ENCODE data around the gene CSAD. TPM values are rescaled to one million over a fixed set of nuclear protein-coding genes. Genes with fewer than 3 reads are reported as not detected.

Gene CSAD, protein sequence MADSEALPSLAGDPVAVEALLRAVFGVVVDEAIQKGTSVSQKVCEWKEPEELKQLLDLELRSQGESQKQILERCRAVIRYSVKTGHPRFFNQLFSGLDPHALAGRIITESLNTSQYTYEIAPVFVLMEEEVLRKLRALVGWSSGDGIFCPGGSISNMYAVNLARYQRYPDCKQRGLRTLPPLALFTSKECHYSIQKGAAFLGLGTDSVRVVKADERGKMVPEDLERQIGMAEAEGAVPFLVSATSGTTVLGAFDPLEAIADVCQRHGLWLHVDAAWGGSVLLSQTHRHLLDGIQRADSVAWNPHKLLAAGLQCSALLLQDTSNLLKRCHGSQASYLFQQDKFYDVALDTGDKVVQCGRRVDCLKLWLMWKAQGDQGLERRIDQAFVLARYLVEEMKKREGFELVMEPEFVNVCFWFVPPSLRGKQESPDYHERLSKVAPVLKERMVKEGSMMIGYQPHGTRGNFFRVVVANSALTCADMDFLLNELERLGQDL
- total RNA-seq: 17.1 TPM

DNA sequence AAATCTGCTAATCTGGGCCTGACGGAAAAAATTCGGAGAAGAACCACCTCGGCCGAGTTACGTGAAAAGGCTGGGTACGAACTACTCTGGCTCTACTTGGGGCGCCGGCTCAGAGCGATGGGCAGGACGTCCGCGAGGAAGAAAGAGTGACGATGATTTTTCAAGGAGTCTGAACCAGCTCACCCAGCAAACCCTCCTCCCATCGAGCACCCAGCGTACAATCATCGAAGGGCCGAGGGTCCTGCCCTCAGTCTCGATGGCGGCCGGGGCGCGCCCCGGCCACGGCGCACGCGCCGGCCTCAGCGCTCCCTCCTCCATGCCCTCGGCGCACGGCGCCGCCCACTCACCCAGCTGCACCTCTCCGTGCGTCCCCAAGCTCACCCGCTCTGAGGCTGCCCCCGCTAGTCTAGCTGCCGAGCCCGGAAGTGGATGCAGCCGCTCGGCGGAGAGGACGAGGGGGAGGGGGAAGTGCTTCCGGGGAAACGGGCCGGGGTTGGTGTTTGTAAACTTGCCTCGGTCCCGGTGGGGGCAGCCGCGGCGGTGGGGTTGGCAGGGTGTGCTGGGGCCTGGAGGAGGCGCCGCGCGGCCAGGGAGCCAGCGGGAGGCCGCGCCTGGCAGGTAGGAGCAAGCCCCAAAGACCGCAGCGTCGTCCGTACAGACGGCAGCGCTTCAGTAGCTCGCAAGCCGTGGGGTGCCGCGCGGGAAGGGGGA is at the start of gene CSAD, which contains the start of gene ZNF740:
CSAD (minus strand) TSS at position 706 of the 711 bp plus-strand sequence. CDS start 7,455 bp downstream, outside the sequence.
ZNF740 (plus strand) TSS at position 503 of the 711 bp plus-strand sequence. CDS start 1,262 bp downstream, outside the sequence.
- ATAC-seq: peak; percentile 97

DNA sequence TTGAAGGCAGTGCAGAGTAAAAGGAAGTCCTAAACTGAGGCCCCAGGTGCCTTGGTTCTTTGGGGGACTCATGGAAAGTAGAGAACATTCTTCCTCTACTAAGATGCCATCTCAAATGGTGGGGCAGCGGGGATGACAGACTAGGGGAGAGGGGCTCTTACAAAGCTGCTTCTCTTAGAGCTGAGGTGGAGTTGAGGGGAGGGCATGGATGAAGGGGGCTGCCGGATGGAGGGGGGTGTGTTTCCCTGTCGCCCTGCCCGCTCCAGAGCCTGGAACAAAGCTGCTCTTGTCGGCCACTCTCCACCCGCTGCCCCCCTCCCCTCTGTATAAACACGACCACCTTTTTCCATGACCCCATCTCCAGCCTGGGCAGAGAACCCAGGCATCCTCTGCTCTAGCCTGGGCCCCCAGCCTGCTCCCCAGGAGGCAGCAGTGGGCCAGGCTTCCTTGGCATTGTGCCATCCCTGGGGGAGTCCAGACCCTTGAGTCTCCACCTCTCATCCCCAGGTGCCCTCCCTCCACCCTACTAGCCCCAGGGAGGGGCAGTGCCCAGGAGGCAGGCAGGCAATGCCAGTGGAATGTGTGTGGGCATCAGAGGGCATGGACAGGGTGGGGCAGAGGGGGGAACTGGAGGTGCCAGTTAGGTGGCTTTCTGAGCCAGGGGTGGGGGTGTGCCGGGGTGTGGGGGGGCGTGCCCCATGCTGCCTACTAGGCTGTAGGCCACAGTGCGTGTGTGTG is 49.6 kb upstream of the CSAD start:
- ATAC-seq: peak; percentile 80

DNA sequence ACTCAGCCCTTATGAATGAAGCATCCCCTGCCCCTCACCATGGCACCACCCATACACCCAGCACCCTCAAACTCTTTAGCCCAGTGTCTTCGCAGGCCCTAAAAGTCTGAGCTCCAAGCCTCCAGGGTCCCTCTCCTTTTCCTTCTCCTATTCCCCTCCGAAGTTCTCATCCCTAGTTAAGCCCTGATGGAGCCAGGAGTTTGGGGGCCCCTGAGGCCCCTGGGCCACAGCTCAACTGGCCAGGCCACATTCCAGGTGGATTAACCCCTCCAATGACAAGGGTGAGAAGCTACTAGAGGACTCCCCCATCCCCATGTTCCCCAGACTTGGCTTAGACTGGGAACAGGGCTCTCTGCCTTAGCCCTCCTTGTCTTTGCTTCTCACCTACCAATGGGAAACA is 48.7 kb upstream of the CSAD start:
- no peak for ATAC-seq

DNA sequence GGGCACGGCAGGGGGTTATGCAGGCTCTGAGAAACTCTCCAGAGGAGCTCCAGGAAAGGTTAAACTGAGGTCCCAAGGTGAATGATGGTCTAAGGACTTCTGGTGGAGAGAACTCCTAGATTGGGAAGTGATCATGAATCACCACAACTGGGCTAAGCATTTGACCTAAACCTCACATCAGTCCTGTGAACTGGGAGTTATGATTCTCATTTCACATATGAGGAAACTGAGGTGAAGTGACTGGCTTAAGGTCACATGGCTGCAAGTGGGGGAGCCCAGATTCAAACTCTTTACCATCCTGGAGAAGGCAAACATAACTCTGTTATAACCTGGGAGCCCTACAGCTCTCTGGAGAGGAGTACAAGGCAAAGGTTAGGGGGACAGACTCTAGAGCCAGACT is 47.1 kb upstream of the CSAD start:
- no peak for ATAC-seq

DNA sequence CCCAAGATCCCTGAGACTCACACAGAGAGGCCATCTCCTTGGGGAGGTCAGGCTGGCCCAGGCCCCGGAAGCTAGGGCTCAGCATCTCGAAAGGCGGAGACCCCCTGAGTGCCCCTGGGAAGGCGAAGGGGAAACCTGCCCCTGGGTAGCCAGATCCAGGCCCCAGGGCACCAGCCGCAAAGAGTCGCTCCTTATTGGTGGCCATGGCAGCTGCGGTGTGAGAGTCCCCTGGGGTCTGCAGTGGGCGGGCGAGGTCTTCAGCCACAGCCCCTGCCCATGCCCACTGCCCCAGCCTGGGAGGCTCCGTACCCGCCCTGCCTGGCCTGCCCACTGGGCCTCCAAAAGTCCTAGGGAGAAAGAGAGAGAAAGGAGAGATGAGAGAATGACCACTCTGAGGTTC is 46.6 kb upstream of the CSAD start:
- ATAC-seq: no peak

DNA sequence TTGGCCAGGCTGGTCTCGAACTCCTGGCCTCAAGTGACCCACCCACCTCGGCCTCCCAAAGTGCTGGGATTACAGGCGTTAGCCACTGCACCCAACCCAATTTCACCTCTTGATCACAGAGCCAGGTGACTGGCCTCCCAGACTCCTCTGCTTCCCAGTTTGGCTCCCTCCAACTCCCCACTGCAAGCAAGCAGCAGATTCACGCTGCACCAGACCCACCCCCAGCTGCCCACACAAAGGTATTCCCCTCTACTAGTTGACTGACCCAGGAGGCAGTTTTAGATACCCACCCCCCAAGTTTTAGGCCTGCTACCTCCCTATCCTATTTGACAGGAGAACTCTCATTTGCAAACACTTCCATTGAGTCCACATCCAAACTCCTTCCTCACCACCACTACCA is 46.1 kb upstream of the CSAD start:
- ATAC-seq: no peak

DNA sequence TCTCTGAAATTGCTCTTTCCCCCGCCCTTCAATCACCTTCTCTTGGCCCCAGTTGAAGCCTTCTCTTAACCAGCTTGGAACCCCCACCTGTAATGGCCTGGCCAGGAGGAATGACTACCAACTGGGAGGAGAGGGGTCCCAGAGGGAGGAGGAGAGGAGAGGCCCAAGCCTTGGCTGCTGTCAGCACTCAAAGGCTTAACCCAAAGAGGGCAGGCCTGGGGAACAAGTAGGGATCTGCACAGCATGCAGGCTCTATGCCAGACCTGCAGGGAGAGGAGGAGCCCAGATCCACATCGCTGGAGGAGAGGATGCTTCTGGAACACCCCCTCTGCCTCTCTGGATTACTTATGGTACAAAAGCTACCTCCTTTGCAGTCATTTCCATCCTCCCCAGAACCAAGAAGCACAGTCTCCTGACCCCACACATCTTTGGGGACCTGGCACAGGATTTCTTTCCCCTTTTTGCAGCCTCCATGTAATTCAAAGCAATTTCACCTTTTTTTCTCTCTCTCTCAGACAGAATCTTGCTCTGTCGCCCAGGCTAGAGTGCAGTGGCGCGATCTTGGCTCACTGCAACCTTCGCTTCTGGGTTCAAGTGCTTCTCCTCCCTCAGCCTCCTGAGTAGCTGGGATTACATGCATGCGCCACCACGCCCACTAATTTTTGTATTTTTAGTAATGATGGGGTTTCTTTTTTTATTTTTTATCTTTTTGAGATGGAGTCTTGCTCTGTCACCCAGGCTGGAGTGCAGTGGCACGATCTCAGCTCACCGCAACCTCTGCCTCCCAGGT is 45.1 kb upstream of the CSAD start:
- peak; percentile 28 for ATAC-seq

DNA sequence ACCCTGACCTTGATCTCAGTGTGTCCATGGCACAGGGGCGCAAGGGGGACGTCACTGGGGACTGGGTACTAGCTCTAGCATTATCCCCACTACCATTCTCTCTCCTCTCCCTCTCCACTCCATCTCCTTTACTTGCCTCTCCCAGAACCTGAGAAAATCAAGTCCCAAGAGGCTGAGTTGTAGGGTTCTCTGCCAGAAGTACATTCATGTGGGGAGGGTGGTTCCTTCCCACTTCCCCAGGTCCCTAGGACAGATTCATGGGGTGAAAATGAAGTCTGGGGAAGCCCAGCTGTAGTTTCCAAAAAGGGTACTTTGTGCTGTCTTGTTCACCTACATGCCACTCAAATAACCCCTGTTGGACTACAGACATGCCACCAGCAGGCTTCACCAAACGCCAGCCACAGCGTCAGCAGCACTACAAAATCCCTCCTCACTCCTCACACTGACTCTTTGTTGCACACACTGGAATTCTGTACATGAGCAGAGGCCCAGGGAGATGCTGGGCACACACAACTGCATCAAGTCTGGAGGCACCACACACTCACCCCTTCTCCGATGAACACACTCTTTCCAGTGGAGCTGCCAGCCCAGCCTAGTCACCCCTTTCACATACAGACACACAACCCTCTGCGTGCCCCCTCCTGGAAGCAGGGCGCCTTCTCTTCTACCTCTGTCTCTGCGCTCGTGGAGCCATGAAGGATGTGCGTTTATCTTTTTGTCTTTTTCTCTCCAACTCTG is 44.3 kb upstream of the CSAD start:
- no peak for ATAC-seq

DNA sequence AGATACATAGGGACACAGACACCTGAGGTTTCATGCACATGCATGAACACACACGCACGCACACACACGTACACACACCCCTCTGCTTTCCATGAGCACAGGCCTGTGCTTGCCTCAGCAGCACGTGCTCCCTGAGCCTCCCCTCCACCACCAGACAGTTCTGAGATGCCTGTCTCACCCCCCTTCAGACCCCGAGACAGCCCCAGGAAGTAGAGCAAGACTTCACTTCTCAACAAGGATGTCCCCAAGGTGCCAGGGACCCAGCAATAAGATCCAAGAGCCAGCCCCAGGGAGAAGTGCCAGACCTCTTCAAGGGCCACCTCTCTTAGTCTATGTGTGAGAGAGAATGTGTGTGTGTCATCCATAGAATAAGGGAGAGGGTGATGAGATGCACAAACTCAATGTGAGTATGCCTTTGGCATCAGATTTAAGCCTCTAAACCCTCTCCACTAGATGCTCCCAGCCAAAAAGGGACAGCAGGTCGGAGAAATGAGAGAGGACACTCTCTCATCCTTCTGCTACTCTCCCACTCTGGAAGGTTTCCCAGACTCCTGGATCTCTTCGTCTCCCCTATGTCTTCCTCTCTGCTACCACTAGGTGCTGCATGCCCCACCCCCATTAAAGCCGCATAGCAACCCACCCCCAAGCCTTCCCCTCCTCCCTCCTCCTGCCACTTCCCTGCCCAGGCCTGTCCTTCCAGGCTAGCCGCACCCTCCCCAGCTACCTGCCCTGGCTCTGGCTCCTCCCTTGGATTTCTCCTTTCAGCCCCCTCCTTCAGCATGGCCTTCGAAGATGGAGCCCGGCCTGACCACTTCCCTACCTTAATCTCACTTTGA is 43.6 kb upstream of the CSAD start:
- ATAC-seq: peak; percentile 59

DNA sequence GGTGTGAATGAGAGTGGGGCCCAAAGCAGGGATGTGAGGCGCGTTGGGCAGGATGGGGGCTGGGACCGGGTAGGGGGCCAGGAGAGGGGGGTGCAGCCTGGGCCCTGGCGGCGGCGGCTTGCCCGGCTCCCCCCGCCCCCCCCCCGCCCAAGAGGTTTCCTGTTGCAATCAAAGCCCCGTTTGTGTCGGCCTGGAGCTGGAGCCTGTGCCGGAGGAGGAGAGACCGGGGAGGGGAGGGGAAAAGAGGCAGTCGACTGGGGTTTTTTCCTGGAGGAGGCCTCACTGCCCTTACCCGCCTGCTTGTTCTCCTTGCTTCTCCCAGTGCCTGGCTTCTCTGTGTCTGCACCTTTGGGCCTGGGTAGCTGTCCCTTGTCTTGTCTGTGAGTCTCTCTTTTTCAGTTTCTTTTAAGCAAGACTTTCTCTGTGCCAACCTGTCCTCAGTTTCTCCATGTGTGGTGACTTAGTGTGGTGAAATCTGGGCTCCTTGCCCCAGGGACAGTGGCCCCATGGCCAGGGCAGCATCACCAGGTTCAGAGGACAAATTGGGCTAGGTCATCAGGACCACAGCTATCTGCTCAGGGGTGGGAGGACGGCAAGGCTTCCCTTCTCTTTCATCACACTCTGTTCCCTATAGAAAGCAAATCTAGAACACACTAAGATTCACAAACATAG is 42.8 kb upstream of the CSAD start:
- no peak for ATAC-seq

DNA sequence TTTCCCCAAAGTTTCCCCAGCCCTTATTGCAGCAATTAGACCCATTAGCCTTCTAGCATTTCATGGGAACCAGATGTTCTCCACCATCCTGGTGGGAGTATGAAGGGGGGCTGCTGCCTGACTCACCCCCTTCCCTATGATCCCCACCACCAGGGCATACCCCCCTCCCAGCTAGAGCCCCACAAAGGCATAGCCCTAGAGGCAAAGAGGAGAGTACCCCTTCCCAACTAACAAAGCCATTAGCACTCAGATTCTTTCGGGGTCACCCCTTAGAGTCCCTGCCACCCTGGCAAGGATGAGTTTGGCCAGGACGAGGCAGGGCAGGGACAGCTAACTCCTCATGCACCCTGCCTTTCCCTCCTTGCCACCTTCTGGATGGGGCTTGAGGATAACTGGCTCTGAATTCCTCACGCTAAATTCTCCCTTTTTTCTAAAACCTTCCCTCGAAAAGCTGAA is 42.1 kb upstream of the CSAD start:
- no peak for ATAC-seq

DNA sequence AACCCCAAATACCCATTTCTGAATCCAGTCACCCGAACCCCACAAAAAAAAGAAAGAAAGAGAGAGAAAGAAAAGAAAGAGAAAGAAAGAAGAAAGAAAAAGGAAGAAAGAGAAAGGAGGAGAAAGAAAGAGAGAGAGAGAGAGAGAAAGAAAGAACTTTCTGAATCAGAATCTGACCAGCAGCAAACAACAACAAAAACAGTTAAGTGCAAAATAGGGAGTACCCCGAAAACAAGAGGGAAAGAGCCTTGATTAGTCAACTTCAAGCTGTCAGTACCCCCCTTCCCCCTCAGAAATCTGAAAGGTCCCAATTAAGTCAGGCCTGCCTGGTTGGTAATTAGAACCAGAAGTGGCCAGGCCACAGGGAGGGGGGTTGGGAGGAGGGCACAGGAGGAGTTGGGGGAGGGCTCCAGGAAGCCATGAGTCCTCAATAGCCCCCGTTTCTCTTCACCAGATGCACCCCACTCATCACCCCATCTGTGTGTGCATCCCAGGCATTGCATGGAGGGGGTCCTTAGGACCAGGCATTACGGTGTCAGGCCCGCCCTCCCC is 41.5 kb upstream of the CSAD start:
- ATAC-seq: no peak

DNA sequence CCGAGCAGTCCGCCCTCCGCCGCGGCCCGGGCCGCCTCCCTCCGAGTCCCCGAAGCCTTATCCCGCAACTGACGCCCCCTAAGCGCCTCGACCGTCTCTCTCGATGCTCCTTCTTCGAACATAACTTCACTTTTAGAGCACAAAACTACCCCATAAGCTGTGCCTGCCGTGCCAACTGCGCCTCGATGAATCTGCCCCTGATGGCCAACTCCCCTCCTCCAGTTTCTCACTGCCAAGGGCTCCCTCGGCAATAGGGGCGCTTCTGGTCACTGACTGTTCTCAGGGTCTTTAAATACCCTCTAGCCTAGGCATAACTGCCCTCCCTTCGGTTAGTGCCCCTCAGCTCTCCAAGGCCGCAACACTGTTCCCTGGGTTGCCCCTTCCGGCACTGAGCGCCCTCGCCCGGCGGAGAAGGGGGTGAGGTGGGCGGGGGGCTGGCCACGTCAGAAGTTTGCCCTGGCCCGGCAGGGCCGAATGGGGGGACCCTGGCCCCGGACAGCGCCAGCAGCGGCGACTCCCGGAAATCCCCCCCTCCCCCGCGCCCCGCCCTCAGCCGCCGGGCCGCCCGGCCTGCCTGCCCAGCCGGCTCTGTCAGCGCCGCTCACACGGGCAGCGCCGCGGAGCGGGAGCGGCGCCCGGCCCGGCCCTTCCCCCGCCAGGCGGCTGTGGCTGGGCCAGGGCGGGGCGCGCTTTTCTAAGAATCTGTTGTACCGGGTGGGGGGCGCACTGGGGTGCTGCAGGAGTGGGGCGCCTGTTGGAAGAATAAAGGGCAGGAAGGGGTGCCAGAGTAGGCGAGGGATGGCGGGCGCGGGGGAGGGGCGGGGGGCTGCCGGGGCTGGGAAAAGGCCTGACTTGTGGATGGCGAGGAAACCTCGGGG is 40.7 kb upstream of the CSAD start:
- ATAC-seq: peak; percentile 41

DNA sequence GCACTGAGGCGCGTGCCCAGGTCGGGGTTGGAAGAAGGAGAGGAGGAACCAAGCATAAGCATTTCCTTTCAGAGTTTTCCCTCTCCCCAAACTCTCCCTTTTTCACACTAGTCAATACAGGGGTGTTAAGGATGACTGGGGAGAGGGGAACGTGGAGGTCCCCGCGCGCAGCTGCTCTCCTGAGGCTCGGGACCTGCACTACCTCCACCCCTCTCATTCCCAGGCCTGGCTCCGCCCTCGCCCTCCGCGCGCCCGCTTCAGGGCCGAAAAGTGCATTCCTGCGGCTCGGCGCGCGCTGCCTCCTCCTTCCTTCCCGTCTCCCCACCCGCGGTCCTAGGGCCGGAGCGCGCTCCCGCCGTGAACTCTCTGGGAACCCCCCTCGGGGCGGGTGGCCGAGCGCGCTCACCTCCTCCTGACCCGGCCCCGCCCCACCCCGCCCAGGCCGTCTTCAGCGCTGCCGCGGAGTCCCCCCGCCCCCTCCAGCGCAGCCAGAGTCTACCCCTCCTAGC is 40.0 kb upstream of the CSAD start:
- ATAC-seq: peak; percentile 75

DNA sequence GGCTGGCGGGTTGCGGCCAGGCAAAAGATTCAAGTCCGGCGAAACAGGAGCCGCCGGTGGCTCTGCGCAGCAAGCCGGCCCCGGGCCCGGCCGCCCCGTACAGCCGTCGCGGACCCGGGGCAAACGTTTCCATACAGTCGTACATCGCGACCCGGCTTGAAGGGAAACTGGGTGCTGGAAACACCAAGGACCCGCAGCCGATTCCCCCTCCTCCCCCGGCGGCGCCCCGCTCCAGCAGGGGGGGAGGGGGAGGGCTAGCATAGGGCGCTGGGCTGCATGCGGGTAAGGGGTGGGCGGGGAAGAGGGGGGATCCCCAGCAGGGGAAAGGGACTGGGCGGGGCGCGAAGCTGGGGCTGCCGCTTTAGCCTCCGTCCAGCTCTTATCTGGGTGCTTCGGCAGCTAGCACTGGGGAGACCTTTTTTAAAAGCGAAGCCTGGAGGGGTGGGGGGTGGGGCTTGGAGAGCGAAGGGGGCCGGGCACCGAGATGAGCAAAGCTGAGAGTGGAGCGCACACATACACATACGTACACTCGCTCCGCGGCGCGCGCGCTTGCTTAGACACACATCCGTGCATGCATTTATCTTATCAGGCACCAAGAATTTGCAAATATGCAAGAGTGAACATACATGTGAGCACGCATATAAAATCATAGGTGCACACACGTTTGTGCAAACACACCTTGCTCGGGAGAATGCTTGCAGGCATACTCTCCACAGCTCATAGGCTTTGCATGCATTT is 39.4 kb upstream of the CSAD start:
- ATAC-seq: peak; percentile 16

DNA sequence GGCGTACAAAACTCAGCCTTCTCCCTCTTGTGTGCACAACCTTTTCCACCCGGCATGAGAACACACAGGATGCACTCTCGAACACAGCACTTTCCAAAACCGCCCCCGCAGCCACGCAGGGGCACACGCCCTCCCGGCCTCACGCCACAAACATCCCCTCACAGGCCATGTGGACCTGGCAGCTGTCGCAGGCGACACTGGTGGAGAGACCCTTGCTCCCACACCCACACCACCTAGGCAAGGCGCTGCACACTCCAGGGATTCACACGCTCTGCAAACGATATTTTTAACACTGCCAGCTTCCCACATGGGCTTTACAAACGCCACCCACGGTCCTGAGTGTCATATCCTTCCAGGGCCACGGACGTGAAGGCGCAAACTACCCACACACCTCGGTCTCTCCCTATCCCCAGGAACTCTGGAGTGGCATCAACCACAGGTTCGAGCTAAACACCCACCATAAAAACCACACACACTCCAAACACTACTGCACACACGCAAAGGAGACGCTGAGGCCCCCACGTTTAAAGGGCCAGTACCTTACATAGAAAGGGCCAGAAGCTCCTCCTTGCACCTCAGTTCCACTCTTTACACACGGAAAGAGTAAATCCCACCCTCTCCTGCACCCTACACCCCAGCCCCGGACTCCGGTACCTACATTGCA is 38.7 kb upstream of the CSAD start:
- ATAC-seq: no peak
